ENCODE data around the gene HS6ST3.
A peak's percentile ranks its signal among the peaks of the same experiment; 100 is the strongest.
"Not testable (repeated sequence)": the region's sequence is repeated elsewhere in the genome, so short reads cannot be mapped to it uniquely, and the experiment has no call there.

Gene HS6ST3

GRCh38 chr13:96093296-96094006 is 3.5 kb downstream of the HS6ST3 start:
- DNase-seq: peak; percentile 42

GRCh38 chr13:96100457-96101220 is 10.7 kb downstream of the HS6ST3 start:
- DNase-seq: no peak

- DNase-seq: no peak
These were observed 14.6 kb downstream of the HS6ST3 start for GRCh38 chr13:96104516-96104915.

- not testable (repeated sequence) for DNase-seq
These were observed 18.2 kb downstream of the HS6ST3 start for GRCh38 chr13:96108072-96108471.

GRCh38 chr13:96109125-96109524 is 19.2 kb downstream of the HS6ST3 start:
- no peak for DNase-seq

- peak; percentile 22 for DNase-seq
These were observed 23.0 kb downstream of the HS6ST3 start for GRCh38 chr13:96112936-96113335.

- not testable (repeated sequence) for DNase-seq
These were observed 25.5 kb downstream of the HS6ST3 start for GRCh38 chr13:96115368-96115767.

GRCh38 chr13:96119921-96120320 is 30.0 kb downstream of the HS6ST3 start:
- DNase-seq: no peak

GRCh38 chr13:96130818-96131340 is 41.0 kb downstream of the HS6ST3 start:
- no peak for DNase-seq

- DNase-seq: peak; percentile 34
These were observed 51.1 kb downstream of the HS6ST3 start for GRCh38 chr13:96141032-96141431.

GRCh38 chr13:96159725-96160124 is 69.8 kb downstream of the HS6ST3 start:
- DNase-seq: no peak

- DNase-seq: no peak
These were observed 71.2 kb downstream of the HS6ST3 start for GRCh38 chr13:96161141-96161540.

- no peak for DNase-seq
These were observed 75.9 kb downstream of the HS6ST3 start for GRCh38 chr13:96165840-96166239.

GRCh38 chr13:96172066-96172465 is 82.2 kb downstream of the HS6ST3 start:
- no peak for DNase-seq

GRCh38 chr13:96178759-96179158 is 88.9 kb downstream of the HS6ST3 start:
- DNase-seq: no peak

GRCh38 chr13:96179309-96179708 is 89.4 kb downstream of the HS6ST3 start:
- DNase-seq: no peak

GRCh38 chr13:96181911-96182310 is 92.0 kb downstream of the HS6ST3 start:
- DNase-seq: no peak

- DNase-seq: no peak
These were observed 95.9 kb downstream of the HS6ST3 start for GRCh38 chr13:96185818-96186217.

- no peak for DNase-seq
These were observed 101.5 kb downstream of the HS6ST3 start for GRCh38 chr13:96191367-96191766.

- no peak for DNase-seq
These were observed 103.9 kb downstream of the HS6ST3 start for GRCh38 chr13:96193728-96194310.

GRCh38 chr13:96198038-96198437 is 108.1 kb downstream of the HS6ST3 start:
- no peak for DNase-seq

- DNase-seq: no peak
These were observed 109.4 kb downstream of the HS6ST3 start for GRCh38 chr13:96199315-96199714.

- no peak for DNase-seq
These were observed 110.9 kb downstream of the HS6ST3 start for GRCh38 chr13:96200810-96201209.

- no peak for DNase-seq
These were observed 112.4 kb downstream of the HS6ST3 start for GRCh38 chr13:96202315-96202714.
